Dendritic cell treated with granulocyte-macrophage colony-stimulating factor and Interleukin-4, amounts not matched to agents 40 ng/mL and 50 ng/mL, for 4 days (primary cell): ENCODE data around the gene LAMB1.

Source experiments
- H3K27ac Mint-ChIP-seq: one replicate; pipeline ENCODE4 v1.8.0; 2022; ENCODE audit warnings: mild to moderate bottlenecking, mixed read lengths
- H3K27me3 Mint-ChIP-seq: one replicate; pipeline ENCODE4 v1.8.0; 2022; ENCODE audit warnings: mild to moderate bottlenecking, mixed read lengths
- H3K36me3 Mint-ChIP-seq: one replicate; pipeline ENCODE4 v1.8.0; 2022; ENCODE audit warnings: low read depth, mixed read lengths
- H3K4me1 Mint-ChIP-seq: one replicate; pipeline ENCODE4 v1.8.0; 2022; ENCODE audit warnings: low read depth, mixed read lengths
- H3K4me3 Mint-ChIP-seq: one replicate; pipeline ENCODE4 v1.8.0; 2022; ENCODE audit warnings: mild to moderate bottlenecking, moderate library complexity, mixed read lengths
- H3K9me3 Mint-ChIP-seq: one replicate; pipeline ENCODE4 v1.8.0; 2022; ENCODE audit warnings: mixed read lengths
- intact Hi-C: fragments of 100-400 bp; cut with micrococcal nuclease; formaldehyde crosslinking; loops from one replicate; pipeline ENCODE4 v1.15.0; 2022

The LAMB1 gene

DNA sequence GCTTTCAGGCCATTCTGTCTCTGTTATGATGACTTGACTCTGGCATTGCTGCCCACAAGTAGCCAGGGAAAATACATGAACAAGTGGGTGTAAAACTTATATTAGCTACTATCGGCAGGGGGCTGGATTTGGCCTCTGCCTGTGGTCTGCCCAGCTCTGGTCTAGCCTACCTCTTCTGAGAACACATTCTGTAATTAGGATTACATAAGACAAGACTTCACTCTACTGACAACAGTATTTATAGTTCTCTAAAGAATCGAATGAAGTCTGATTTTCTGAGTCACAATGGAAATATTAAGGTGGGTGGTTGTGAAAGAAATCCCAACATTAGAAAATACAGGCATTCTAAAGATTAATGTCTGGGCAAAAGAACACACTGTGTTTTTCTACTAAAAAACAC, 56.5 kb downstream of the LAMB1 start:
- Mint-ChIP-seq H3K27me3 (no peaks in the 10 kb centered on the region), H3K9me3 (no peaks in the 10 kb centered on the region), H3K4me1 (no peaks in the 10 kb centered on the region), H3K36me3 (no peaks in the 10 kb centered on the region), H3K4me3 (no peak overlapping the region), H3K27ac (no peak overlapping the region)
- intact Hi-C loops: no loop called here

DNA sequence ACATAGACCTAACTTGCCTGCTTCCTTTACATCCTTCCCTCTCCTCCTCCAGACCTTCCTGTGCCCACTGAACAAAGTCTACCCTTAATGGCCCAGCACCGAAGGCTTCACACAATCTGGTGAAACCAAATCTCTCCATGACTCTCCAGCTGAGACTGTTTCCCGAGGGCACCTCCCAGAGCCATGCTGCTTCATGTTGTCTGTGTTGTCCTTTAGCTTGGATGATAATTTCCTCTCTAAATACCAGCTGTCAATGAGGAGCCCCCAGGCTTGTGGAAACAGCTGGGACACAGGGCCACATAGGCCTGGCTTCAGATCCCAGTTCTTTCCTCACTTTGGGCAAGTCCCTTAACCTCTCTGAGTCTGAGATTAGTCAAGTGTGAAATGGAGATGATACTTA, 57.6 kb downstream of the LAMB1 start:
- intact Hi-C loops: no loop called here
- Mint-ChIP-seq H3K36me3 (peaks cover 7% of the 10 kb centered on the region), H3K9me3 (no peaks in the 10 kb centered on the region), H3K27ac (no peak overlapping the region), H3K4me1 (no peaks in the 10 kb centered on the region), H3K4me3 (no peak overlapping the region), H3K27me3 (no peaks in the 10 kb centered on the region)

DNA sequence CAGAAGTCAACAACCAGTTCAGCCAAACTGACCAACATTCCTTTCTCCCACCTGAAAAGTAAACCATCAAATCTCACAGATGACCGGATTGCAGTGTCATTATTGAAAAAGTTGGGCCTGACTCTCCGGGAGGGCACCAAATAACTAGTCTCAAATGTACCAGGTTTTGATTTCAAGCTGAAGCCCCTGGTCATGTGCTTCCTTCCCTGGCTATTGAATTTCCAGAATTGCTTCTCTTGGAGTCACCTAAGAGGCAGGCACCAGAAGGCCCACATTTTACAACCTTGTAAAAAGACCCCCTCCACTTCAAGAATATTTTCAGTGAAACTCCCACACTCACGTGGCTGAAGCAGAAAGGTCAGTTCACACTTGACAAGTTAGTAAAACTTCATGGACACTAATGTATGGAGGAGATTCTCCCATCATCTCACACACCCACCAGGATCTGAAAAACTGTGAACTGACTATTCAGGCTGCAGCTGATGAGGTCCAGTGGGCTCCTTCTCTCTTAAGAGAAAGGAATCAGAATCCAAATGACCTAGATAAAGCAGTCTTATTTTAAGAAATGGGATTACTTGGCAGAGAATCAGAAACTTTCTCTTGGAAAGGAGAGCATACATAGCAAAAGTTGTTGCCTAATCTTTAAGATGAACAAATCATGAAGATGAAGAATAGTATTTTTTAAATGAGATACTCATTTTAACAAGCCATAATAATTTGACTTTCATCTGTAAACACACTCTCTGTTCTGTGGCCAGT, 58.4 kb downstream of the LAMB1 start:
- intact Hi-C loops: no loop called here
- H3K27ac Mint-ChIP-seq: no peak overlapping the region
- peaks cover 15% of the 10 kb centered on the region for H3K36me3 Mint-ChIP-seq
- no peaks in the 10 kb centered on the region for H3K9me3 Mint-ChIP-seq
- no peaks in the 10 kb centered on the region for H3K4me1 Mint-ChIP-seq
- H3K27me3 Mint-ChIP-seq: no peaks in the 10 kb centered on the region
- no peak overlapping the region for H3K4me3 Mint-ChIP-seq

DNA sequence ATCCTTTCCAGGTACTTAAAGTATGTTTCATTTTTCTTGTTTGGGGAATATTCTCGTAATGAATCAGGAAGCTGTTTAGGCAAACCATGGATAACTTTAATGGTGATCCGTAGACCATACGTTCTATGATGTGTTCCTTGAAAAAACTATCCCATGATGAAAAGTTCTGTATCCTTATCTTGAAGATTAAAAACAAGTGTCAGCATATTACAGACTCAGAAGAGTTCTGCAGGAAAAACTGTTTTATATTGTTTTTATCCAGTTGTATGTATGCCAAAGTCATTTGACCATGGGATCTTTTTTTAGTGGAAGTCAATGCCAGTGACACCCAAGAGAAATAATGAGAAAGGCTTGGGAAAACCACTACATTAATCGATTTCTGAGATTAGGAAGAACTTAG, 59.9 kb downstream of the LAMB1 start:
- H3K27me3 Mint-ChIP-seq: no peaks in the 10 kb centered on the region
- no peak overlapping the region for H3K27ac Mint-ChIP-seq
- peaks cover 17% of the 10 kb centered on the region for H3K36me3 Mint-ChIP-seq
- H3K4me3 Mint-ChIP-seq: no peak overlapping the region
- no peaks in the 10 kb centered on the region for H3K9me3 Mint-ChIP-seq
- no peaks in the 10 kb centered on the region for H3K4me1 Mint-ChIP-seq
- intact Hi-C loops: no loop called here

DNA sequence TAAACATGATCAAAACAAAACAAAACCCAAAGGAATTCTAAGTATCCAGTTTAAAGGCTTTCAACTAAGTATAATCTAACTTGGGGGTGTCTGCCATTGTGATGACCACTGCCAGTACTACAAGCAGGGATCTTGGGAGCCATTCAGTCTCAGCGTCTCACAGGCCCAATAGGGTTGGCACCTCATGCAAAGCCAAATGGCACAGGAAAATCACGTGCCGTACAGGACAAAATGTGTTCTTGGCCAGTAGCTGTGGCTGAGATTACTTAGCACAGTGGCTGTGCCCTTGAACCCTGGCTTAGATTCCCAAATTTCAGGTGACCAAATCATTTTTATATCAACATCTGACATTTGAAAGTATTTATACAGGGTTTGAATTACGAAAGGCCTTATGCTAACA, 62.0 kb downstream of the LAMB1 start:
- intact Hi-C loops: no loop called here
- H3K27ac Mint-ChIP-seq: no peak overlapping the region
- no peaks in the 10 kb centered on the region for H3K9me3 Mint-ChIP-seq
- peaks cover 17% of the 10 kb centered on the region for H3K36me3 Mint-ChIP-seq
- no peak overlapping the region for H3K4me3 Mint-ChIP-seq
- no peaks in the 10 kb centered on the region for H3K27me3 Mint-ChIP-seq
- H3K4me1 Mint-ChIP-seq: no peaks in the 10 kb centered on the region

DNA sequence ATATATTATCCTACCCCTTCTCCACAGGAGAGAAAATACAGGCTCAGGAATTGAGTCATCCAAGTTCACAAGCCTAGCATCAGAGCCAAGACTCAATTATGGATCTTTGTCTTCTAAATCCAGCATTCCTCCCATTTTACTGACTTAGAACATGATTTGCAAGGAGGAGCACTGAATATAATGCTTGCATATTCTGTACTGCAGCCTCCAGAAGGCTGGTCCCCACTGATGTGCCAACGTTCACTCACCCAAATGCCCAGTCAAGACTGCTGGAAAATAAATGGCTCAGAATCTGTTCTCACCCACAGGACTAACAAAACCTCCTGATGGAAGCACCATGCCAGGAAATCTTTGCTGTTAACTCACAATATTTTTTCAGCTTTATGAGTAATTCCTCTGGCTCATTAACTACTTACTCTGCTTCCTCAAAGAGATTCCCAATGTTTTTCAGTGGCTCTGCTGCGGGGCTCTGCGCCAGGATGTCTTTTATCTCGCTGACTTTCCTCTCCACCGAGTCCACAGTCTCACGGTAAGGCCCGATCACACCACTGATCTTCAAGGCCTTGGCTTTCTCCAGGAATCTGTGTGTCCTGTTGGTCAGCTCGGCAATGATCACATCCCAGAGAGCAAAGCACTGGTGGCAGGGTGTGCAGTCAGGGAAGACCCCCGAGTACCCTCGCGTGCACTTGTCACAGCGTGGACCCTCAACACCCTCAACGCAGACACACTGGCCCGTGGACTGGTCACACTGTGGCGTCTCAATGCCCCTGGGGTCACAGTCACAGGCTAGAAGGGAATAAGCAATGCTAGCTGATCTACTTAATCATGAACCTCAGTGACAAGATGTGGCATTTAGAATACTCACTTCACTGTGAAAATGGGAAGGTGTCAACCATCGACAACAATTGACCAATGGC, 63.1 kb downstream of the LAMB1 start:
- intact Hi-C loops: no loop called here
- no peaks in the 10 kb centered on the region for H3K4me1 Mint-ChIP-seq
- H3K27me3 Mint-ChIP-seq: no peaks in the 10 kb centered on the region
- H3K4me3 Mint-ChIP-seq: no peak overlapping the region
- no peaks in the 10 kb centered on the region for H3K9me3 Mint-ChIP-seq
- no peak overlapping the region for H3K27ac Mint-ChIP-seq
- peaks cover 23% of the 10 kb centered on the region for H3K36me3 Mint-ChIP-seq

DNA sequence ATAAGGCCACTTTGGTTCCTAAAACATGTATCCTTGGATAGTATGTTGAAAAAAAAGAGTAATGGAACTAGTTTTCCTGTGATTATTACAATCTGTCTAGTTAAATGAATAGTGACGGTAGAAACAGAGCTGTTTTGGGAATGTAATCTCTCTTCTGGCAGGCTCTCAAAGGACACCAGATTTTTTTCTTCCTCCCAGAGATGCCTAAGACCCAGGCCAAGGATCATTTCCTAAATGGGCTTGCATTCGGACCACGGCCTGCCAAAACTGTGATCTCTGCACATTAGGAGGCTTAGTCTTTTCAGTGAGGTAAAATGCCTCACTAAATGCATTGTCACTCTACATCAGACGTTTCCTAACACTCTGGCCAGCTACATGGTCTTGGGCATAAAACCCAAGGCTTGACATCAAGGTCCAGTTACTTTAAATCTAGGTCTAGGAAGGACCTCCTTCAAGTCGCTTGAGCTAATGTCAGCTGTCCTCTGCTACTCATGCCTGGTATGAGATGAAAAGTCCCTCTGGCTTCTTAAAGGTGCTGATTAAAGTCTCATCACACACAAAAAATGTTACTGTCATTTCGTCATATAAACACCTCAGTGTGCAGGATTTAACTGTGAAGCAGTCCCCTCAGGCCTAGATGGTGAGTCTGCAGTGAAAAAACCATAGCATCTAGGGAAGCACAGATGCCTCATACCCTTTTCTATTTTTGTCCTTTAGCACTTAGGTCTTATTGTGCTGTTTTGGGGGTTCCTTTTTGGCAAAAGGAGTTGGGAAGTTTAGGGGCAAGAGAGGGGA, 64.3 kb downstream of the LAMB1 start:
- Mint-ChIP-seq H3K9me3 (no peaks in the 10 kb centered on the region), H3K27ac (no peak overlapping the region), H3K4me3 (no peak overlapping the region), H3K27me3 (no peaks in the 10 kb centered on the region), H3K36me3 (peaks cover 24% of the 10 kb centered on the region), H3K4me1 (no peaks in the 10 kb centered on the region)
- intact Hi-C loops: no loop called here

DNA sequence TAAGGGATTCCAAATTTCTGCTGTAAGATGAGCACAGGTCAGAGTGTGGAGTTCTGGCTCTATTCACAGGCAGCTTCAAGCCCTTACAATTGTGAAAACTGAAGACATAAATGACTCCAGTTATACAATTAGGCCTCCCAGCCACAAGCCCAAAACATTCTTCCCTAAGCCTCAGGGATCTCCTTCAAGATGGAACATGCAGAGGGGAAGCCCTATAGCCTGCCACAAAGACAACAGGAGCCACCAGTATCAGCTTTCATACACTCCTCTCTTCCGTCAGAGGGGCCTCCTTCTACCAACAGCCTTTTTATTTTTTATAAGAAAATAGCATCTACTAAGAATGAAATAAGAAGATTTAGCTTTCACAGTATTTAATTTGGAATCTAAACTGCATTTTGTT, 65.4 kb downstream of the LAMB1 start:
- no peaks in the 10 kb centered on the region for H3K27me3 Mint-ChIP-seq
- no peaks in the 10 kb centered on the region for H3K4me1 Mint-ChIP-seq
- peaks cover 36% of the 10 kb centered on the region for H3K36me3 Mint-ChIP-seq
- H3K4me3 Mint-ChIP-seq: no peak overlapping the region
- H3K27ac Mint-ChIP-seq: no peak overlapping the region
- H3K9me3 Mint-ChIP-seq: no peaks in the 10 kb centered on the region
- intact Hi-C loops: no loop called here

DNA sequence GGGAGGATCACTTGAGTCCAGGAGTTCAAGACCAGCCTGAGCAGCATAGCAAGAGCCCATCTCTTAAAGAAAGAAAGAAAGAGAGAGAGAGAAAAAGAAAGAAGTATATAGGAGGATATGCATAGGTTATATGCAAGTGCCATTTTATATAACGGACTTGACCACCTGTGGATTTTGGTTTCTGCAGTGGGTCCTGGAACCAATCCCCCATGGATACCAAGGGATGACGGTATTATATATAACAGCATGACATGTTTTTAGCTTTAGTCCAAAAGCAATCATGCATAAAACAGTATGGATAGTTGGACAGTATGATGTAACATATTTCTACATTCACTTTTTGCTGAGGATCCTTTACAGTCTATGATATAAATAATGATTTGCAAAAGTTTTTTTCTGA, 66.6 kb downstream of the LAMB1 start:
- H3K4me3 Mint-ChIP-seq: no peak overlapping the region
- H3K4me1 Mint-ChIP-seq: no peaks in the 10 kb centered on the region
- no peaks in the 10 kb centered on the region for H3K27me3 Mint-ChIP-seq
- no peaks in the 10 kb centered on the region for H3K9me3 Mint-ChIP-seq
- H3K27ac Mint-ChIP-seq: no peak overlapping the region
- intact Hi-C loops: no loop called here
- H3K36me3 Mint-ChIP-seq: peaks cover 48% of the 10 kb centered on the region

DNA sequence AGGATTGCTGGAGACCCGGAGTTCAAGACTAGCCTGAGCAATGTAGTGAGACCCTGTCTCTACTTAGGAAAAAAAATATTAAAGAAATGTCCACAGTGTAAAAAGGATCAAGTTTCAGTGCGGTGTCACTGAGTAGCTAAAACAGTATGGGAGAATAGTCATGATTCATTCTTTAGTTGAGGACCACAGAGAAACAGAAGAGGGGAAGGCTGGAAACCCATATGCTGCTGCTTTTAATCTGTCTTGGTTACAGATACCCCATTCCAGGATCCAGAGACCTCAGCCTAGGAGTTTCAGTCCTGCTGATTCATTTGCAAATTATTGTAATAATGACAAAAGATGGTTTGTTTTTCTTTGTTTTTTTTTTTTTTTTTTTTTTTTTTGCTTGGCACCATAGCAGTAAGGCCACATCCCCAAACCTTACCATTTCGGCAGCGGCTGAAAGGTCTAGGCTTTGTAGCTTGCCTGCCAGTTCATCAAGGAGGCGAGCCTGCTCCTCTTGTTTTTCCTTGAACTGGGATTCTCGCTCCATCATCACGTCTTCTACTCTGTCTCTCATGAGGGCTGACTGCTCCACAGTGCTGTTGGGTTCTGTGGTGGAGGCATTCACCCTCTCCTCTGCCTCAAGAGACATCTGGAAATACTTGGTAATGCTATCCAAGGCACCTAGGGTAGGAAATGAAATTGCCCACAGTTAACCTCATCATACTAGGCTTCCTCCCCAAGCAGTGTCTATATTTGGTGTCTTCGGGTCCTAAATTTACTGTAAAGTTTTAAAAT, 67.8 kb downstream of the LAMB1 start:
- no peaks in the 10 kb centered on the region for H3K4me1 Mint-ChIP-seq
- no peaks in the 10 kb centered on the region for H3K27me3 Mint-ChIP-seq
- H3K36me3 Mint-ChIP-seq: peaks cover 43% of the 10 kb centered on the region
- no peaks in the 10 kb centered on the region for H3K9me3 Mint-ChIP-seq
- intact Hi-C loops: no loop called here
- H3K27ac Mint-ChIP-seq: no peak overlapping the region
- H3K4me3 Mint-ChIP-seq: no peak overlapping the region

DNA sequence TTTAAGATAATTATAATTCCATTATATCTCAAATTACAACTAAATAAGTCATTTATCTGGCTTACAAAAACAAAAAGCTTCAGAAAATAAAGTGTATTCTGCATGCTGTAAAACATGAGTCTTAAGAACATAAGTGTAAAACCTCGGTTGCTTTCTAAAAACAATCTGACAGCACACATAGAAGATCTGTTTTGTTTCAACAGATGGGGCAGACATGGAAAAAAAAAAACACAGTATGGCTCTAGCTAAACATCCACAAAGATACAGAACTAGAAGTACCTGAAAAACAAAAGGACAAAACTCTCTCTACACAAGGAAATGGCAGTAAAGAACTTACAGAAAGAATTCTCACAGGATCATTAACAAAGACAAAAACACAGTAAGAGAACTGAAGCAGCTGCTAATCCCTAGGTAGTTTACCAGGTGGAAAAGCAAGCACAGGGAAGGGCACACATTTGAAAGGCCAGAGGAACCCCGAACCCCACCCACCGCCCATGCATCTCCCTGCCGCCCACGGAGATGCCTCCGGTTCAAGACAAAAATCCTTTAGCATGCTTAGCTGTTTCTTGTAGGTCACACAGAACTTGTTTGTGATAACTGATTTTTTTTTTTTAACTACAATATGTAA, 69.5 kb downstream of the LAMB1 start:
- no peak overlapping the region for H3K4me3 Mint-ChIP-seq
- no peaks in the 10 kb centered on the region for H3K27me3 Mint-ChIP-seq
- H3K36me3 Mint-ChIP-seq: peaks cover 50% of the 10 kb centered on the region
- H3K4me1 Mint-ChIP-seq: no peaks in the 10 kb centered on the region
- H3K27ac Mint-ChIP-seq: no peak overlapping the region
- no peaks in the 10 kb centered on the region for H3K9me3 Mint-ChIP-seq
- intact Hi-C loops: no loop called here

DNA sequence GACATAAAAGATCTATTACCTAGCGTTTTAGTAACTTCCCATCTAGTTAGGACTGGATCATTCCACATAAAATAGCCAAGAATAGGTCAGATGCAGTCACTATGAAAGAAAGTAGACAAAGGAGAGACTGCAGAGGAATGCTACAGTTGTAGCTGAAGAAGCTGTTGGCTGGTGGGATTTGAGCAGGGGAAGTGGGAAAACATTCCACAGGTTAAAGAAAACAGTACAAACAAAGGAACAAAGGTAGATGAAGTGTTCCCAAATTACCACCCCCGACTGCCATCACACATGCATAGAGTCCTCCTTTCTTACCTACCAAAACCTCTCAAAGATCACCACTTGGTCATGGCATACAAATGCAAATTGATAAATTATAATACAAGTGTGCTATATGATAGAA, 70.2 kb downstream of the LAMB1 start:
- no peaks in the 10 kb centered on the region for H3K27me3 Mint-ChIP-seq
- peaks cover 53% of the 10 kb centered on the region for H3K36me3 Mint-ChIP-seq
- H3K4me1 Mint-ChIP-seq: no peaks in the 10 kb centered on the region
- no peak overlapping the region for H3K27ac Mint-ChIP-seq
- no peaks in the 10 kb centered on the region for H3K9me3 Mint-ChIP-seq
- intact Hi-C loops: no loop called here
- H3K4me3 Mint-ChIP-seq: no peak overlapping the region
